Gastrocnemius medialis (tissue), 4 donors: ENCODE data around the gene FIP1L1. TPM values are rescaled to one million over a fixed set of nuclear protein-coding genes. Genes with fewer than 3 reads are reported as not detected.
"Not testable (repeated sequence)": the region's sequence is repeated elsewhere in the genome, so short reads cannot be mapped to it uniquely, and the experiment has no call there.

Experiments used
- ATAC-seq, 2 donors: fragments of 150-250 bp; one replicate each; pipeline ENCODE4 v1.9.1; 2016
- DNase-seq, 2 donors: peaks; one replicate each; pipeline ENCODE4 v3.0.0-alpha.2; 2019
- H3K27ac ChIP-seq, 4 donors: fragments of 200-600 bp; sonication (generic); 1 replicate in 1 of 4; 2 replicates in 3 of 4; pipeline ENCODE4 v1.5.1; 2016 to 2018; ENCODE audit warnings: mild to moderate bottlenecking in 2 of 4, moderate library complexity in 1 of 4
- H3K27me3 ChIP-seq, 3 donors: fragments of 200-600 bp; sonication (generic) in 2 of 3; 1 replicate in 1 of 3; 2 replicates in 2 of 3; pipeline versions ENCODE4 v1.5.1 to v1.6.0; 2016 to 2019; ENCODE audit warnings: mild to moderate bottlenecking in 1 of 3, moderate library complexity in 1 of 3
- H3K36me3 ChIP-seq, 2 donors: fragments of 200-600 bp; sonication (generic) in 1 of 2; one replicate each; pipeline ENCODE4 v1.5.1; 2017 to 2018
- H3K4me1 ChIP-seq, 2 donors: fragments of 200-600 bp; sonication (generic) in 1 of 2; one replicate each; pipeline ENCODE4 v1.5.1; 2016 to 2017; ENCODE audit warnings: mild to moderate bottlenecking in 2 of 2
- H3K4me3 ChIP-seq, 4 donors: fragments of 200-600 bp; sonication (generic) in 3 of 4; 1 replicate in 1 of 4; 2 replicates in 3 of 4; pipeline ENCODE4 v1.5.1; 2016 to 2019; ENCODE audit warnings: mild to moderate bottlenecking in 2 of 4
- H3K9me3 ChIP-seq, 3 donors: fragments of 200-600 bp; sonication (generic) in 2 of 3; 1 replicate in 1 of 3; 2 replicates in 2 of 3; pipeline ENCODE4 v1.5.1; 2016 to 2019
- POLR2A ChIP-seq, 2 donors: fragments of 450-650 bp; IDR thresholded peaks; one replicate each; pipeline ENCODE4 v1.6.1; 2017; ENCODE audit warnings: antibody characterized with exemption in 2 of 2, mild to moderate bottlenecking in 2 of 2, moderate library complexity in 2 of 2
- in situ Hi-C, 4 donors: fragments of 200-750 bp; cut with MboI; loops; one replicate each; pipeline versions ENCODE4 v1.15.0 to v1.8.0; 2017; ENCODE audit warnings: low sequenced_read_pairs in 4 of 4
- intact Hi-C: fragments of 100-400 bp; cut with DNase I; formaldehyde crosslinking; loops from one replicate; pipeline ENCODE4 v1.15.1; 2023; ENCODE audit warnings: low total_unique reads
- total RNA-seq, 4 donors: library from RNA; depleted of rRNA; stranded (reverse); fragments of >200 nt; gene quantifications; one replicate each; pipeline versions ENCODE4 v1.1.0 to v1.2.3, GENCODE V29; 2016
- TF ChIP-seq, protein P1 (sequence below), 5 experiments: fragments of 450-650 bp in 3 of 5; fragments of 200-600 bp in 2 of 5; sonication (generic) in 2 of 5; IDR thresholded peaks in 4 of 5; conservative IDR thresholded peaks in 1 of 5; 1 replicate in 4 of 5; 2 replicates in 1 of 5; pipeline ENCODE4 v1.5.1; 2016 to 2019; ENCODE audit warnings: antibody characterized with exemption in 5 of 5, mild to moderate bottlenecking in 3 of 5, moderate library complexity in 3 of 5

Gene FIP1L1
- total RNA-seq, 4 donors from 2014 or later = 26.7 to 36.6 (median 31.1) TPM

- Histone ChIP-seq H3K4me3 (no peak overlapping the region), H3K27me3 (no peaks in the 10 kb centered on the region), H3K4me1 (no peaks in the 10 kb centered on the region), H3K27ac (no peak overlapping the region), H3K36me3 (peaks cover 0 to 24% of the 10 kb centered on the region in 2 donors), H3K9me3 (no peaks in the 10 kb centered on the region)
- ATAC-seq (no peak), DNase-seq (no peak)
- no peak for TF ChIP-seq POLR2A (IDR thresholded peaks at IDR 0.05)
- TF ChIP-seq, protein P1, sequence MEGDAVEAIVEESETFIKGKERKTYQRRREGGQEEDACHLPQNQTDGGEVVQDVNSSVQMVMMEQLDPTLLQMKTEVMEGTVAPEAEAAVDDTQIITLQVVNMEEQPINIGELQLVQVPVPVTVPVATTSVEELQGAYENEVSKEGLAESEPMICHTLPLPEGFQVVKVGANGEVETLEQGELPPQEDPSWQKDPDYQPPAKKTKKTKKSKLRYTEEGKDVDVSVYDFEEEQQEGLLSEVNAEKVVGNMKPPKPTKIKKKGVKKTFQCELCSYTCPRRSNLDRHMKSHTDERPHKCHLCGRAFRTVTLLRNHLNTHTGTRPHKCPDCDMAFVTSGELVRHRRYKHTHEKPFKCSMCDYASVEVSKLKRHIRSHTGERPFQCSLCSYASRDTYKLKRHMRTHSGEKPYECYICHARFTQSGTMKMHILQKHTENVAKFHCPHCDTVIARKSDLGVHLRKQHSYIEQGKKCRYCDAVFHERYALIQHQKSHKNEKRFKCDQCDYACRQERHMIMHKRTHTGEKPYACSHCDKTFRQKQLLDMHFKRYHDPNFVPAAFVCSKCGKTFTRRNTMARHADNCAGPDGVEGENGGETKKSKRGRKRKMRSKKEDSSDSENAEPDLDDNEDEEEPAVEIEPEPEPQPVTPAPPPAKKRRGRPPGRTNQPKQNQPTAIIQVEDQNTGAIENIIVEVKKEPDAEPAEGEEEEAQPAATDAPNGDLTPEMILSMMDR (IDR thresholded peaks at IDR 0.05 in 4 of 5, conservative IDR thresholded peaks at IDR 0.05 in 1 of 5) = no peak
- intact Hi-C loops = loop anchor here (10.0 kb wide), 1 partner anchor 1610 kb away; no protein-coding TSS in a partner anchor
- in situ Hi-C loops = no loop called here
These were observed 87.8 kb downstream of the FIP1L1 start for GRCh38 chr4:53465281-53465680.

DNA sequence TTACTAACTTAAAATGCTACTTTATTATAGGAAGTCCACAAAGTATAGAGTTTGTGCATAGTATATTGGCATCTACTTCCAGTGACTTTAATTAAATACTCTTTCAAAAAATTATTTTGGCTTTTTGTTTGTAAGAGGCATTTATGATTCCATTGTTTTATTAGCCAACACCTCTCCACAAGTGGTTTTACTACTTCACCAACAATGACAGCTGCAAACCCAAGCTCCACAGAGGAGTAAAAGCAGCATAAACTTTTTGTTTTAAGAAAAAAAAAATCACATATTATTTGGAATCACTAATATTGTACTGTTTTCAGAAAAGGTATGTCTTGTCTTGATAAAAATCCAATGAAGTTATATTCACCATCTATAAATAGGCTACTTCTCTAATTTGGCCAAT is 88.5 kb downstream of the FIP1L1 start:
- peaks cover 0 to 18% of the 10 kb centered on the region in 2 donors for H3K36me3 ChIP-seq
- no peaks in the 10 kb centered on the region for H3K27me3 ChIP-seq
- no peaks in the 10 kb centered on the region for H3K9me3 ChIP-seq
- DNase-seq = no peak
- TF ChIP-seq, protein P1 (IDR thresholded peaks at IDR 0.05 in 4 of 5, conservative IDR thresholded peaks at IDR 0.05 in 1 of 5) = no peak
- no peak for TF ChIP-seq POLR2A (IDR thresholded peaks at IDR 0.05)
- no peak for ATAC-seq
- intact Hi-C loops (loop anchor here (10.0 kb wide), 1 partner anchor 1609 kb away; no protein-coding TSS in a partner anchor), in situ Hi-C loops (no loop called here)
- no peak overlapping the region for H3K27ac ChIP-seq
- no peaks in the 10 kb centered on the region for H3K4me1 ChIP-seq
- no peak overlapping the region for H3K4me3 ChIP-seq

DNA sequence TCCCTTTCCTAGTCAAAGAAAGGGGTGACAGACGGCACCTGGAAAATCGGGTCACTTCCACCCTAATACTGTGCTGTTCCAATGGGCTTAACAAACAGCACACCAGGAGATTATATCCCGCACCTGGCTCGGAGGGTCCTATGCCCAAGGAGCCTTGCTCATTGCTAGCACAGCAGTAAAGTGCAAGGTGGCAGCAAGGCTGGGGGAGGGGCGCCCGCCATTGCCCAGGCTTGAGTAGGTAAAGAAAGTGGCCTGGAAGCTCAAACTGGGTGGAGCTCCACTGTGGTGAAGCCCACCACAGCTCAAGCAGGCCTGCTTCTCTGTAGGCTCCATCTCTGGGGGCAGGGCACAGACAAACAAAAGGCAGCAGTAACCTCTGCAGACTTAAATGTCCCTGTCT is 89.1 kb downstream of the FIP1L1 start:
- intact Hi-C loops = loop anchor here (10.0 kb wide), 1 partner anchor 1608 kb away; no protein-coding TSS in a partner anchor
- in situ Hi-C loops, H3K4me3 ChIP-seq, H3K9me3 ChIP-seq, ATAC-seq, H3K27me3 ChIP-seq, H3K27ac ChIP-seq, DNase-seq, H3K4me1 ChIP-seq: not testable (repeated sequence)
- H3K36me3 ChIP-seq = peaks cover 0 to 11% of the 10 kb centered on the region in 2 donors

DNA sequence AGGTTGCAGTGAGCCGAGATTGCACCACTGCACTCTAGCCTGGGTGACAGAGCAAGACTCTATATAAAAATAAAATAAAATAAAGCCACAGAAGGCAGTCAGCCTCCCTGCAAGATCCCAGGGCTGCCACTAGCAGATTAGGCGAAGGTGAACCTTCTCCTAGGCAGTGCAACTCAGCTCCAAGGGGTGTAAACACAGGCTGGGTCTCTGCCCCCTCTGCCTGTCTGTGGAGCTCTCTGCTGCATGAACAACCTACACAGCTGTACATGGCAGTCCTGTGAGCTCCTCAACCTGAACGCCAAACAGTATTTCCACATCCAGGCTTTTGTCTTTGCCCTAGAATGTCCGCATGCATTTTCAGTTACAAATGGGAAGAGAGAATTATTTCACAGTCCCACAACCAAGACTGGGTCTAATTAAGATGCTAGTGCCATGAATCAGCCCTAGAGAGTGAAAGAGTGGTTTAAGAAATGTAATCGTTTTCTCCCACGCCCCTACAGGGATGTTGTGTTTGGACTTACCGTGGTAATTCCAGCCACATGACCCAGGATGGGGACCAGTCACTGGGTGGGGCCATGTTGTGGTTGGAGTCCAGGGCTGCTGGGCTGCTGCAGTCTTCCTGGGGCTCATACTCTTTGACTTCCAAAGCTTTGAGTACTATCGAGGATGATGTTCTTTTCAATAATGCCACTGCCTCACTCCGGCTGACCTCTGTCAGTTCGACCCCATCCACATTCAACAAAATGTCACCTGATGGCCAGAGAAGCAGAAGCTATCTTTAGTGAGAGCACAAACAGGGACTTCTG is 99.0 kb downstream of the FIP1L1 start:
- intact Hi-C loops (no loop called here), in situ Hi-C loops (loop anchor here in 2 of 4 donors (25.0 kb wide), 2 partner anchors 289 to 736 kb away; no protein-coding TSS in a partner anchor)
- no peaks in the 10 kb centered on the region for H3K27me3 ChIP-seq
- no peak for TF ChIP-seq POLR2A (IDR thresholded peaks at IDR 0.05)
- TF ChIP-seq, protein P1 (IDR thresholded peaks at IDR 0.05 in 4 of 5, conservative IDR thresholded peaks at IDR 0.05 in 1 of 5) = no peak
- no peak overlapping the region for H3K4me3 ChIP-seq
- H3K9me3 ChIP-seq = no peaks in the 10 kb centered on the region
- H3K27ac ChIP-seq = no peak overlapping the region
- ATAC-seq = no peak
- no peak for DNase-seq
- no peaks in the 10 kb centered on the region for H3K4me1 ChIP-seq
- peaks cover 0 to 8% of the 10 kb centered on the region in 2 donors for H3K36me3 ChIP-seq

- Histone ChIP-seq H3K36me3 (peaks cover 0 to 8% of the 10 kb centered on the region in 2 donors), H3K27me3 (no peaks in the 10 kb centered on the region), H3K9me3 (no peaks in the 10 kb centered on the region), H3K27ac (no peak overlapping the region), H3K4me3 (no peak overlapping the region), H3K4me1 (no peaks in the 10 kb centered on the region)
- in situ Hi-C loops = loop anchor here in 2 of 4 donors (25.0 kb wide), 2 partner anchors 290 to 735 kb away; no protein-coding TSS in a partner anchor
- ATAC-seq (no peak), DNase-seq (no peak)
- TF ChIP-seq, protein P1 (IDR thresholded peaks at IDR 0.05 in 4 of 5, conservative IDR thresholded peaks at IDR 0.05 in 1 of 5) = no peak
- no peak for TF ChIP-seq POLR2A (IDR thresholded peaks at IDR 0.05)
- intact Hi-C loops = no loop called here
These were observed 99.7 kb downstream of the FIP1L1 start for GRCh38 chr4:53477038-53477565.
